H1 (cell line): ENCODE measurements around the gene AP3S1.

Experiments
- ATF3 ChIP-seq: IDR thresholded peaks from 2 replicates; pipeline ENCODE4 v1.6.1; 2011; ENCODE audit warnings: low read depth, mild to moderate bottlenecking, low read length; ENCODE audit not compliant: insufficient read depth
- CHD2 ChIP-seq: IDR thresholded peaks from 2 replicates; pipeline ENCODE4 v1.6.1; 2012; ENCODE audit warnings: low read length, improper control_type of control experiment
- EP300 ChIP-seq, 2 experiments: IDR thresholded peaks; 1 replicate in 1 of 2; 2 replicates in 1 of 2; pipeline ENCODE4 v1.6.1; 2011 to 2012; ENCODE audit warnings: low read depth in 2 of 2, low read length in 2 of 2, mild to moderate bottlenecking in 2 of 2, borderline replicate concordance in 1 of 2, inconsistent platforms in 1 of 2, moderate library complexity in 1 of 2
- EZH2 ChIP-seq: fragments of 200-600 bp; sonication (generic); IDR thresholded peaks from 2 replicates; pipeline ENCODE4 v1.7.1; 2012; ENCODE audit warnings: low read depth, mild to moderate bottlenecking, moderate library complexity, low read length, inconsistent platforms; ENCODE audit not compliant: severe bottlenecking
- JUND ChIP-seq: IDR thresholded peaks from 2 replicates; pipeline ENCODE4 v1.6.1; 2011; ENCODE audit warnings: mild to moderate bottlenecking, improper control_type of control experiment, low read length
- KDM1A ChIP-seq: fragments of 200-600, 300-600 bp; sonication (generic); IDR thresholded peaks from 2 replicates; pipeline ENCODE4 v1.7.1; 2016; ENCODE audit warnings: mild to moderate bottlenecking, low read length, borderline replicate concordance
- POLR2A ChIP-seq, 2 experiments: IDR thresholded peaks; 1 replicate in 1 of 2; 2 replicates in 1 of 2; pipeline ENCODE4 v1.6.1; 2011; ENCODE audit warnings: low read depth in 2 of 2, low read length in 2 of 2, mild to moderate bottlenecking in 2 of 2; ENCODE audit errors: control extremely low read depth in 1 of 2
- POLR2AphosphoS5 ChIP-seq: IDR thresholded peaks from 2 replicates; pipeline ENCODE4 v1.6.1; 2011; ENCODE audit warnings: low read depth, low read length
- RNF2 ChIP-seq: fragments of 200-900, 300-1000 bp; sonication (generic); IDR thresholded peaks from 2 replicates; pipeline ENCODE4 v1.7.1; 2016; ENCODE audit warnings: borderline replicate concordance, low read depth, mild to moderate bottlenecking, antibody characterized with exemption, low read length; ENCODE audit not compliant: poor library complexity, severe bottlenecking; ENCODE audit errors: missing control alignments
- RXRA ChIP-seq: IDR thresholded peaks from 2 replicates; pipeline ENCODE4 v1.6.1; 2011; ENCODE audit warnings: low read depth, mild to moderate bottlenecking, low read length, moderate library complexity; ENCODE audit not compliant: insufficient read depth
- SIRT6 ChIP-seq: IDR thresholded peaks from one replicate; pipeline ENCODE4 v1.7.1; 2012; ENCODE audit warnings: low read length, inconsistent platforms
- ZNF274 ChIP-seq: IDR thresholded peaks from 2 replicates; pipeline ENCODE4 v1.7.0; 2012; ENCODE audit warnings: low read length, borderline replicate concordance; ENCODE audit errors: extremely low read depth
- TF ChIP-seq, protein P1 (sequence below), 3 experiments: IDR thresholded peaks; 1 replicate in 2 of 3; 2 replicates in 1 of 3; pipeline versions ENCODE4 v1.5.1 to v1.6.1; 2011; ENCODE audit warnings: low read length in 3 of 3, mild to moderate bottlenecking in 3 of 3, inconsistent platforms in 2 of 3, low read depth in 1 of 3, moderate library complexity in 1 of 3; ENCODE audit not compliant: insufficient read depth in 1 of 3; ENCODE audit errors: control extremely low read depth in 1 of 3
- TF ChIP-seq, protein P2 (sequence below): IDR thresholded peaks from 2 replicates; pipeline ENCODE4 v1.6.1; 2012; ENCODE audit warnings: inconsistent platforms

DNA sequence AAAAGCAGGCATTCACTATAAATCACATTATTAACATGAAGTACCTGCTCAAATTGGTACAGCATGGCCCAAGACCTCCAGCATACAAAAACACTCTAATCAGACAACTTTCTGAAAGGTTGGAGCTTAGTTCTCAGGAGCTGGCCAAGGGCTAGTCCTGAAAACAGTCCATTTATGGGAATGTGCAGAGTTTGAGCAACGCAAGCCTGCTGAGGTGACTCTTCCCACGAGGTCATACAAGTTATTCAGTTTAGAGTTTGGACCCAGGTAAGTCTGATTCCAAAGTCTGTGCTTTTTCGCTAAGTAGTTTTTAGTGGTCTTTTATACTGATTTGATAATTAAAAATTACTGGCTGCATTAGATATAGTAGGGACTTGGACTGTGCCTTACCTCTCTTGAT is 52.6 kb downstream of the AP3S1 start:
- TF ChIP-seq POLR2AphosphoS5 (no peak), RNF2 (no peak), EZH2 (no peak), SIRT6 (no peak), KDM1A (no peak), EP300 (IDR thresholded peaks at IDR 0.05; ENCODE audit: borderline replicate concordance in 1 of 2, low read depth in 2 of 2, low read length in 2 of 2) (no peak), POLR2A (IDR thresholded peaks at IDR 0.05; ENCODE audit: control extremely low read depth in 1 of 2, low read depth in 2 of 2, low read length in 2 of 2) (no peak), RXRA (no peak), ZNF274 (no peak), JUND (no peak), CHD2 (no peak), ATF3 (no peak)
- TF ChIP-seq, protein P1, sequence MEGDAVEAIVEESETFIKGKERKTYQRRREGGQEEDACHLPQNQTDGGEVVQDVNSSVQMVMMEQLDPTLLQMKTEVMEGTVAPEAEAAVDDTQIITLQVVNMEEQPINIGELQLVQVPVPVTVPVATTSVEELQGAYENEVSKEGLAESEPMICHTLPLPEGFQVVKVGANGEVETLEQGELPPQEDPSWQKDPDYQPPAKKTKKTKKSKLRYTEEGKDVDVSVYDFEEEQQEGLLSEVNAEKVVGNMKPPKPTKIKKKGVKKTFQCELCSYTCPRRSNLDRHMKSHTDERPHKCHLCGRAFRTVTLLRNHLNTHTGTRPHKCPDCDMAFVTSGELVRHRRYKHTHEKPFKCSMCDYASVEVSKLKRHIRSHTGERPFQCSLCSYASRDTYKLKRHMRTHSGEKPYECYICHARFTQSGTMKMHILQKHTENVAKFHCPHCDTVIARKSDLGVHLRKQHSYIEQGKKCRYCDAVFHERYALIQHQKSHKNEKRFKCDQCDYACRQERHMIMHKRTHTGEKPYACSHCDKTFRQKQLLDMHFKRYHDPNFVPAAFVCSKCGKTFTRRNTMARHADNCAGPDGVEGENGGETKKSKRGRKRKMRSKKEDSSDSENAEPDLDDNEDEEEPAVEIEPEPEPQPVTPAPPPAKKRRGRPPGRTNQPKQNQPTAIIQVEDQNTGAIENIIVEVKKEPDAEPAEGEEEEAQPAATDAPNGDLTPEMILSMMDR (IDR thresholded peaks at IDR 0.05; ENCODE audit: control extremely low read depth in 1 of 3, insufficient read depth in 1 of 3, low read depth in 1 of 3, low read length in 3 of 3), result no peak
- TF ChIP-seq, protein P2, sequence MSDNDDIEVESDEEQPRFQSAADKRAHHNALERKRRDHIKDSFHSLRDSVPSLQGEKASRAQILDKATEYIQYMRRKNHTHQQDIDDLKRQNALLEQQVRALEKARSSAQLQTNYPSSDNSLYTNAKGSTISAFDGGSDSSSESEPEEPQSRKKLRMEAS, result no peak
